GM19372 (cell line): ENCODE measurements around the gene TSPAN31.
"Not testable (repeated sequence)": the region's sequence is repeated elsewhere in the genome, so short reads cannot be mapped to it uniquely, and the experiment has no call there.

Experiments
- ATAC-seq: cut with Tn5 transposase; IDR thresholded peaks from one replicate; pipeline ENCODE4 v1.9.1; 2021; ENCODE audit warnings: mild to moderate bottlenecking, low read depth, moderate library complexity; ENCODE audit not compliant: unreplicated experiment

TSPAN31 gene

DNA sequence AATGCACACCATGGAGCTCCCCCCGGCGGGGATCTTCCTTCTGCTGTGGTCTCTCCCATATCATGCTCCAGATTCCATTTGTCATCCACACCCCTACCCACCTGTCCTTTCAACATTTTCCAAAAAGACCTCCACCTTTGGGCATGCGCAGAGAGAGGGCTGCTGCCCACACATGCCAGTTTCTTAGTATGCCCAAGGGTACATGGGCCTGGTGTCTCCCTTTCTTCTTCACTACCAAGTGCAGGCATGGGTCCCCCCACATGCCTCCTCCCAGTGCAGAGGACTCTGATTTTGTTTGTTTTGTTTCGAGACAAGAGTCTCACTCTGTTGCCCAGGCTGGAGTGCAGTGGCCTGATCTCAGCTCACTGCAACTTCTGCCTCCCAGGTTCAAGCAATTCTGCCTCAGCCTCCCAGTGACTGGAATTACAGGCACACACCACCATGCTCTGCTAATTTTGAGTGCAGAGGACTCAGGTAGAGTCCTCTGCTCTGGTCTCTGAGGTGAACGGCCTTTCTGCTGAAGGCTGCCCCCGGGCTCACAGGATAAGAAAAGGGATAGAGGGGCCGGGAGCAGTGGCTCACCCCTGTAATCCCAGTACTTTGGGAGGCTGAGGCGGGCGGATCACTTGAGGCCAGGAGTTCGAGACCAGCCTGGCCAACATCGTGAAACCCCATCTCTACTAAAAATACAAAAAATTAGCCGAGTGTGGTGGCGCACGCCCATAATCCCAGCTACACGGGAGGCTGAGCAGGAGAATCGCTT is 22.8 kb upstream of the TSPAN31 start:
- ATAC-seq = not testable (repeated sequence)

GRCh38 chr12:57722716-57723629 is 21.9 kb upstream of the TSPAN31 start:
- no peak for ATAC-seq

GRCh38 chr12:57723630-57723962 is 21.2 kb upstream of the TSPAN31 start:
- no peak for ATAC-seq

GRCh38 chr12:57724003-57724935 is 20.6 kb upstream of the TSPAN31 start:
- ATAC-seq = no peak

DNA sequence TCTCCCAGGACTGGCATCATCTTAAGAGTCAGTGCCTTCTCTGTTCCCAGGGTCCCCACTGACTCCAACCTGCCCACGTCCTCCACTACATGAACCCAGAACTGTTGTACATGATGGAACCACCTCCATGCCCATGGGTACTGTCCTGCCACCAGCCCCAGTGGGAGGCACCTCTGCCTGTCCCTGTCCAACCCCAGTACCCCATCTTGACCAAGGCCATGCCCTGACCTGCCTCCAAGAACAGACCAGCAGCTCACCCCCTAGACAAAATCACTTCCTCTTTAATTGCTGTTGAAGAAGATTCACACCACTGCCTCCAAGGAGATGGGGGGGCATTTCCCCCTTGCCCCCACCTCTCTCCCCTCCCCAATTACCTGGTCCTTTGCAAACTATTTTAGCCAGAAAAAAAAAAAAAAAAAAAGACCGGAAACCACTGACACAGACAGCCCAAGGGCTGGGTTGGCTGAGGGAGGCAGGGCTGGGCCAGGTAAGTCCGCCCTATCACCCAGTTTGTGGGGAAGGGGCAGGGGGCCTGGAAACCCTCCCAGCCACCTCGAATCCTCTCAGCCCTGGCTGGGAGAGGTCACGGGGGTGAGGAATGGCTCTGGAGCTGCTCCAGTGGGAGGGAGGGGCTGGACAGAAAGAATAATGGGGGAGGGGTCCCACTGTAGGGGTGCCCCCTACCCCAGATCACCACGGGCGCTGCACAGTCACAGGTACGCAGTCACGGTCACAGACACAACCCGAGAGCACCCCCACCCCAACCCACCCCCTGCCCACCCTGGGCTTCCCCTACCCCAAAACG is 19.7 kb upstream of the TSPAN31 start:
- no peak for ATAC-seq

DNA sequence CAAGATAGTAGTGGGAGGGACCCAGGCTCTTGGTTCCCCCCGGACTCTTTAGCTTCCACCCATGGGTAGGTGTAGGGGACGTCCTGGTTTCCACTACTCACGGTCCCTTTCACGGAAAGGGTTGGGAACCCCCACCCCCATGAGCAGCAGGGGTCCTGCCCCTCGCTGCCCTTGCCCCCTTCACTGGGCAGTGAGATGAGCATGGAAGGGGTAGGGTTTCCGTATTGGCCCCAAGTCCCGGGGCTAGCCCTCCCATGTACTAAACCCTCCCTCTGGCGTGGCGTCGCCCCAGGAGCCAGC is 19.0 kb upstream of the TSPAN31 start:
- ATAC-seq = no peak

- ATAC-seq = no peak
These were observed 18.5 kb upstream of the TSPAN31 start for GRCh38 chr12:57726151-57726883.

- ATAC-seq = no peak
These were observed 17.7 kb upstream of the TSPAN31 start for GRCh38 chr12:57726884-57727757.

DNA sequence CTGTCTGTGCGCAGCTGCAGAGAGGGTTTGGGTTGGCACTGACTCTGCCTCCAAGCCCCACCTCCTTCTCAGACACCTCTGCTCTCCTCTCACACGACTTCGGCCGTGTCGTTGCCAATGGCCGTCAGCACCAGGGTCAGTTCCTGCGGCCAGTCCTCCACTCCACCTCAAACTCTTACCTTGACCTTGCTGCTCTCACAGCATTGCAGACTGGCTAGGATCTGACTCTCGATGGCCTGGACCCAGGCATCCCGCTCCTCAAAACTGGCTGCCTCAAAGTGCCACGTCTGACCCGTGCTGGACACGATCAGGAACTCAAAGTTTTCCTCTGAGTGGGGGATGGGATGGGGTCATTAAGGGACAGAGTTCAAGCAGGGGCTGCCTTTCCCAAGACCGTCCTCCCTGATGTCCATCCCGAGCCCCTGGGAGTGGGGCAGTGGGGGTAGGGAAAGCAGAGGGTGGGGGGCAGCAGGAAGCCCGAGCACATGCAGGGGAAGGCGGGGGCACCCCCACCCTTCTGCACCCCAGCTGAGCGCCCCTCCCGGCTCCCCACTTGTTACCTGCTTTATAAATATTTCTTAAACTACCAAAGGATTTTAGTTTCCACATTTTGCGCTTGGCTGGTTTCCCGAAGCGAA is 17.0 kb upstream of the TSPAN31 start:
- ATAC-seq = no peak

DNA sequence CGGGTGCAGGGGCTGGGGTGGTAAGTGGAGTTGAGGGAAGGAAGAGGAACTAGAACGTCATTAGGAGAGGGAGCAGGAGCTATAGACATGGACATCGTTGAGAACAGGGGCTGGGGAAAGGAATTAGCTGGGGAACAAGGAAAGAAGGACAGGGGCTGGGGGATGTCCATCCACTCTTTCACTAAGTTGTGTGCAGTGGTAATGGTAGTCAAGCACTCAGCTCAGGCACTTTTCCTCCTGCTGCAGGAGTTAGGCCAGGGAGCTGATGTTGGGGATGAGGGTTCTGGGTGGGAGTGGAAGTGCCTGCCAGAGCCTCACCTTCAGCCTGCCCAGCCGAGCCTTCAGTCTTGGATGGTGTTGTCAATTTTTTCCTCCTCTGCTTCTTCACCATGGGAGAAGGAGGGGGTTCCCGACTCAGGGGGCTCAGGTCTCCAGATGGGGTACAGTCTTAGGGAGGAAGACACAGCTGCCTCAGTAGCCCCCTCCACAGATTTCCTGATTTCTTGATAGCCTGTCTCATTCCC is 15.5 kb upstream of the TSPAN31 start:
- ATAC-seq = no peak

DNA sequence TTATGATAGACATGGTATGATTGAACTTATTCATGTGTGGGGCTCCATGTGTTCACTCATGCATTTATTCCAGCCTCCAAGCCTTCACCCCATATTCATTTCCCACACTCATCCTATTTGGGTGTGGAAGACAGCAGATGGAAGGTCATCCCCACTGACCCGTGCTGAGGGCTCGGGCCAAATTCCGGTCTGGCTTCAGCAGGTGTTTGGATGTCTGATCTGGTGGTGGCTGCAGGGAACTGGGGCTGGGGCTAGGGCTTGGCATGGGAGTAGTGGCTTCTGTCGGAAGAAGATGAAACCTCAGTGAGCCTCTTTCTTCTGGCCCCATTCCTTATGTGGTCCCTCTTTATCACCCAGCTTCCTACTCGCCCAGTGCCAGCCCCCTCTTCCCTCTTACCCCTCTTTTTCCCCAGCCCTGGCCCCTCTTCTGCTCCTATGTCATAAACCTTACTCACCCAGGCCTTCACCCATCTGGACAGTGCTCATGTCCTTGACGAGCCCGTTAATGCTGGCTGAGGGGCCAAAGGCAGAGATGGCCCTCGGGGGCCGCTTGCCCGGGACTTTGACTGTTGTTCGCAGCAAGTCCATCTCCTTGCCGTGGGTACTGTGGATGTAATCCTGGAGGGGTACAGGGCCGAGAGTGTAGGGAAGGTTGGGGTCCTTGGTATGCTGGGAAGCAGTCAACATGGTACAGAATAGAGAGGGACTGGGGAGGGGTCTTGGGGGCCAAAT is 14.3 kb upstream of the TSPAN31 start:
- ATAC-seq = no peak

GRCh38 chr12:57731411-57732080 is 13.3 kb upstream of the TSPAN31 start:
- no peak for ATAC-seq

DNA sequence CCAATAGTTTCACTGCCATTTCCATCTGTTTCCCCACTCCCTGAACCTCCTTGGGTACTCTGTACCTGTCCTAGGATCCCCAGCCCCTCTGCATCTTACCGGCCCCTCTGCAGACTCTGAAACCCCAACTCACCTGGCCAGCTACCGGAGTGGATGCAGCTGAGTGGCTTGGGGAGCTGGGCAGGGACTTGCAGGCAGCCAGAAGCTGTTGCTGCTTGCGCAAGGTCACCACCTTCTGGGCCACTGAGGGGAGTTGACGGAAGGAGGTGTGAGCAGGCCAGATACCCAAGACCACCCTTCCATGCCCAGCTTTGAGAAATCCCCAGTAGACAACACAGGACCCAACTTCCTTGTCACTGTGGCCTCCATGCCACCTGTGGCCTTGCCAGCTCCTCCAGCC is 12.6 kb upstream of the TSPAN31 start:
- no peak for ATAC-seq

GRCh38 chr12:57732726-57733593 is 11.9 kb upstream of the TSPAN31 start:
- no peak for ATAC-seq

GRCh38 chr12:57733928-57734327 is 10.9 kb upstream of the TSPAN31 start:
- no peak for ATAC-seq

- ATAC-seq = no peak
These were observed 10.2 kb upstream of the TSPAN31 start for GRCh38 chr12:57734591-57734990.
